ENCODE data around the gene RNF145.

DNA sequence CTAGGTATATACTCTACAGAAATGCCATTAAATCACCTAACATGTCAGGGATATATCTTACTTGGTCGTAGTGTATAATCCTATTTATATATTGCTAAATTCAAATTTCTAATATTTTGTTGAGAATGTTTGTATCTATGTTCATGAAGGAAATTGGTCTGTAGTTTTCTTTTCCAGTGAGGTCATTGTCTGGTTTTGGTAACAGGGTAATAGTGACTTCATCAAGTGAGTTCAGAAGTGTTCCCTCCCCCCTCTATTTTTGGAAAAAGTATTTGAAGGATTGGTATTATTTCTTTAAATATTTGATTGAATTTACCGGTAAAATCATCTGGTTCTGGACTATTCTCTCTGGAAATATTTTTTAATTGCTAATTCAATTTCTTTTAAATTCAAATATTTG is 86.2 kb downstream of the RNF145 start:
- TF ChIP-seq, protein P1, sequence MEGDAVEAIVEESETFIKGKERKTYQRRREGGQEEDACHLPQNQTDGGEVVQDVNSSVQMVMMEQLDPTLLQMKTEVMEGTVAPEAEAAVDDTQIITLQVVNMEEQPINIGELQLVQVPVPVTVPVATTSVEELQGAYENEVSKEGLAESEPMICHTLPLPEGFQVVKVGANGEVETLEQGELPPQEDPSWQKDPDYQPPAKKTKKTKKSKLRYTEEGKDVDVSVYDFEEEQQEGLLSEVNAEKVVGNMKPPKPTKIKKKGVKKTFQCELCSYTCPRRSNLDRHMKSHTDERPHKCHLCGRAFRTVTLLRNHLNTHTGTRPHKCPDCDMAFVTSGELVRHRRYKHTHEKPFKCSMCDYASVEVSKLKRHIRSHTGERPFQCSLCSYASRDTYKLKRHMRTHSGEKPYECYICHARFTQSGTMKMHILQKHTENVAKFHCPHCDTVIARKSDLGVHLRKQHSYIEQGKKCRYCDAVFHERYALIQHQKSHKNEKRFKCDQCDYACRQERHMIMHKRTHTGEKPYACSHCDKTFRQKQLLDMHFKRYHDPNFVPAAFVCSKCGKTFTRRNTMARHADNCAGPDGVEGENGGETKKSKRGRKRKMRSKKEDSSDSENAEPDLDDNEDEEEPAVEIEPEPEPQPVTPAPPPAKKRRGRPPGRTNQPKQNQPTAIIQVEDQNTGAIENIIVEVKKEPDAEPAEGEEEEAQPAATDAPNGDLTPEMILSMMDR (IDR thresholded peaks at IDR 0.05), result no peak
- TF ChIP-seq POLR2A (IDR thresholded peaks at IDR 0.05), result no peak
- TF ChIP-seq POLR2AphosphoS5 (IDR thresholded peaks at IDR 0.05), result no peak

Measured in prostate gland (tissue), 2 donors.